Spleen (tissue), 7 donors: ENCODE data around the gene ZNF154.

Experiments used
- CTCF ChIP-seq, 11 experiments: fragments of 200-600 bp in 7 of 11; fragments of 450-650 bp in 4 of 11; sonication (generic) in 4 of 11; IDR thresholded peaks in 8 of 11; conservative IDR thresholded peaks in 3 of 11; 1 replicate in 7 of 11; 2 replicates in 4 of 11; pipeline versions ENCODE4 v1.4.0 to v1.8.0; 2016 to 2021; ENCODE audit warnings: antibody characterized with exemption in 11 of 11, inconsistent platforms in 4 of 11, mild to moderate bottlenecking in 1 of 11
- POLR2A ChIP-seq, 3 donors: fragments of 450-650 bp; IDR thresholded peaks; one replicate each; pipeline ENCODE4 v1.5.1; 2017; ENCODE audit warnings: antibody characterized with exemption in 3 of 3, mild to moderate bottlenecking in 1 of 3
- donor health status: DM: no; HTN: no; CAD: no; lungs with moderate emphysema.
- donor health status: DM: no; HTN: no; CAD: no.
- donor health status: DM: no; HTN: no; CAD: no.

- no peak for TF ChIP-seq POLR2A (IDR thresholded peaks at IDR 0.05)
- no peak for TF ChIP-seq CTCF (IDR thresholded peaks at IDR 0.05 in 8 of 11, conservative IDR thresholded peaks at IDR 0.05 in 3 of 11)
These were observed 2.7 kb downstream of the ZNF154 start for GRCh38 chr19:57706346-57706745.
